DMS114 treated with DMSO at 0.1 percent for 48 hours (cell line): Measurements from ENCODE around the gene SART3.
"Not testable (repeated sequence)": the region's sequence is repeated elsewhere in the genome, so short reads cannot be mapped to it uniquely, and the experiment has no call there.

Experiments
- DNase-seq: peaks from one replicate; lab custom pipeline; 2025; ENCODE audit not compliant: unreplicated experiment; lab: John Stamatoyannopoulos, UW

The SART3 gene

DNA sequence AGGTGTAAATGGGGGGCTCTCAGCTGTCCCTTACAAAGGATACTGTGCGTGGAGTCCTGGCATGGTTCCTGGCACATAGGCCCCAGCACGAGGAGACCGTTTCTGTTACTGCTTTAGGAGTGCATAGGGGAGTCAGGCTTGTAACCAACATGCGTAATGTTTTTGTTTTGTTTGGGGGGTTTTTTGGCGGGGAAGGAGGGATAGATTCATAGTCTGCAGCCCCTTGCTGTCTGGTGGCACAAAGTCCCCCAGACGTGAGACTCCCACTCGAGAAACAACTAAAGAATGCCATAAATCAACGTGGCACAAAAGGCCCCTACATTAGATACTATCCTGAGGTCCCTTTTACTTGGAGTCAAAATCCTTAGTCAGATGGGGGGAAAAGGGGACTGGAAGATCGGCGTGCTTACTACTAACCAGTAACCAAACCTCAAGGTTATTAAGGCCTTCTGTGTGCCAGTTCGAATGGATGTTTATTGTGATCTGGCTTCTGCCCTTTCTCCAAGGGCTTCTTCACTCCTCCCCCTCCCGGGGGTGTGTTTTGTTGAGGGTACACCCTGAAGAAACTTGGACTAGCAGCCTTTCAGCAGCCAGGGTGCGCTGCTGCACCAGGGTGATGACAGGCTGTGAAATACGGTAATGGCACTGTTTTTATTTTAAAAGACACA, 2.3 kb upstream of the SART3 start:
- DNase-seq, result peak; percentile 71

DNA sequence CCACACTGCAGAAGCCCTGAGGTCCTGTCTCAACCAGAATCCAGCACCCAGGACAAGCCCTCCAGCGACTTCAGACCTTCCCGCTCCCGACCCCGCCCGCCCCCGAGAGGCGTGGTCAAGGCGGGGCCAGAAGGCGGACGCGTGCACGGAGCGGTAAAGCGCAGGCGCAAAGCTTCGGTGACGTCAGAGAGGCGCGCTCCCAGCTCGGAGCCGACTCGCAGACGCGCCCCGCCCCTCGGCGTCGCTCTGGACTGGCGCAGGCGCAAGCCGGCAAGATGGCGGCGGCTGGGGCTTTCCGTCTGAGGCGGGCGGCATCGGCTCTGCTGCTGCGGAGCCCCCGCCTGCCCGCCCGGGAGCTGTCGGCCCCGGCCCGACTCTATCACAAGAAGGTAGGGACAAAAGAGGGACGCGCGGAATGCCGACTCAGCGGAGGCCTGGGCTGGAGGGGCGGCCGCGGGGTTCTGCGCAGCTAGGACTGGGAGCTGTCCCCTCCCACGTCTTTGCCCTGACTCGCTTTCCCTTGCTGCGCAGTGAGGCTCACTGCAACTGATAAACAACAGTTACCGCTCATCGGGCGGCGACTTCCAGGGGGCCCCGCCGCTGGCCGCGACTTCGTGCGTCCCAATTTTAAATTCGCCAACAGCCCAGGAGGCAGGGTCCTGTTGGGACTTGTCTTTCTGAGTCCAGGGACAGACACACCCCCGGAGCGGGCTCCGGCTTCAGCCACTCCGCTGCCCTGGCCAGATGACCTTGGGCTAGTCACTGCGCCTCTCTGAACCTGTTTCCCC, 1.6 kb upstream of the SART3 start, which contains the start of gene ISCU:
Gene ISCU (plus strand): TSS at position 249 of the 788 bp plus-strand sequence. CDS start 27 bp downstream, at position 276.
- peak; percentile 92 for DNase-seq

DNA sequence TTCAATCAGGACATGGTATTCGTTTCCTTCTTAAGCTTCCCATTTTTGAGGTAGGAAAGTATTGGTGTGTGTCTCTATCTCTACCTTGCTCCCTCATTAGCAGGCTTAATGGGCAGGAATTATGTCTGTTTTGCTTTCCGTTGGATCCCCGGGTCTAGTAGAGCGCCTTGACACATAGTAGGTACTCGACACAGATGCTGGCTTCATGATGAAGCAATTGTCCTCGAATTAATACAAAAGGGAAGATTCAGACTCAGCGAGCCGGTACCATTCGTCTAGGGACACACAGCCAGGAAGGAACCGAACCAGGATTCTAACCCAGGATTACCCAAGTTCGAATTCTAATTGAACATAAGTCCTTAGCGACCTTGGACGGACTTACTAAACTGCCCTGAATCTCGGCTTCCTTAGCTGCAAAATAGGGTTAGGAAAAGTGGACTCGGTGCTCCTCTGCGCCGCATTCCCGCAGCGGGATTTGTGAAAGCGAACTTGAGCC, 927 bp upstream of the SART3 start:
- no peak for DNase-seq

DNA sequence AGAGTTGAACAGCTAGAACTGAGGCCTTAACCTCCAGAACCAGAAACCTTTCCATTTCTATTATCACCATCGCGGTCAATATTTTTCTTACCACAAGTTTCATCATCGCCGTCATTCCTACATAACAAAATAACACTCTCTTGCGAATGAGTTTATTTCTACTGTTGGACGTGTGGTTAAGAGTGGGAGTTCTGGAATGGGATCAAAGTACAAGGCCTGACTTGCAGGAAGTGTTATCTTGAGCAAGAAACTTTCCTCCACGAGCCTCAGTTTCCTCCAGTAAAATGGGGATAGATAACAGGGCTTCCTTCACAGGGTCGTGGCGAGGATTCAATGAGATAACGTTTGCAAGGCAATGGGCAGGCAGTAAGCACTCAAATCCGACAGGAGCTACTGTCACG, 652 bp downstream of the SART3 start:
- no peak for DNase-seq

DNA sequence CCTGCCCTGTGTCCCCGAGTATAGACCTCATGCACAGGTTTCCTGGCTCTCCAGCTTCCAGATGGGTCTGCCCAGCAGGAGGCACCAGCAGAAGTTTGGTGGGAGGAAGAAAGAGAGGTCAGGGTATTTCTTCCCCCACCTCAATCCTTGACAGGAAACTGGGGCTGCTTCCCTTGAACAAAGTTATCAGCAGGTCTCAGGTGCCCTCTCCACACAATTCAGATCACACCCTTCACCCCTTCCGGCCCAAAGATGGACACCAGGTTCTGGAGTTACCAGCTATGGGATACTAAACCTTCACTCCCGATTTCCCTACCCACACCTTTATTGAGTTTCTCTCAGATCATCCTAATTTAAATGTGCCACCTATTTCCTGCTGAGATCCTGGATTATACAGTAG, 1.2 kb downstream of the SART3 start:
- DNase-seq, result no peak

DNA sequence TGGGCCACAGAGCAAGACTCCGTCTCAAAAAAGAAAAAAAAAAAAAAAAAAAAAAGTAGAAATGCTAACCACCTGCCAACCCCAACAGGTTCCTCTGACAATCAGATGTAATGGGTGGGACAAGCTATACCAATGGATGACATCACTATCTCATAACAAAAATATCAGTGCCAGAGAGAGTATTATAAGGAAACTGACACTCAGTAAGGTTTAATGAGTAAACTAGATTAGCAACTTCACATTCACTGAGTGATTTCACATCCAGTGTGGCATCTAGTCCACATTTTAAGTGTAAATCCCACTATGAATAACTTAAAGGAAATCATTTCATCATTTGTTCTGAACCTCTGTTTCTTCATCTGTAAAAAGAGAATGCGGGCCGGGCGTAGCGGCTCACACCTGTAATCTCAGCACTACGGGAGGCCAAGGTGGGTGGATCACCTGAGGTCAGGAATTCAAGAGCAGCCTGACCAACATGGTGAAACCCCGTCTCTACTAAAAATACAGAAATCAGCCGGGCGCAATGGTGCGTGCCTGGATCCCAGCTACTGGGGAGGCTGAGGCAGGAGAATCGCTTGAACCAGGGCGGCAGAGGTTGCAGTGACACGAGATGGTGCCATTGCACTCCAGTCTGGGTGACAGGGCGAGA, 1.8 kb downstream of the SART3 start:
- no peak for DNase-seq

DNA sequence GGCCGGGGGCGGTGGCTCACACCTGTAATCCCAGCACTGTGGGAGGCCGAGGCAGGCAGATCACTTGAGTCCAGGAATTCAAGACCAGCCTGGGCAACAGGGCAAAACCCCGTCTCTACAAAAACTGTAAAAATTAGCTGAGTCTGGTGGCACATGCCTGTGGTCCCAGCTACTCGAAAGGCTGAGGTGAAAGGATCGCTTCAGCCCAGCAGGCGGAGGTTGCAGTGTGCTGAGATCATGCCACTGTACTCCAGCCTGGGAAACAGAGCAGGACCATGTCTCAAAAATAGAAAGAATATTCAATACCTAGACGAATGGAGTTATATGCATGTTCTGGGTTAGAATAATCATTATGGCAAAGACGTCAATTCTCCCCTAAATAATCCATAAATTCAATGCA, 5.6 kb downstream of the SART3 start:
- DNase-seq, result not testable (repeated sequence)

DNA sequence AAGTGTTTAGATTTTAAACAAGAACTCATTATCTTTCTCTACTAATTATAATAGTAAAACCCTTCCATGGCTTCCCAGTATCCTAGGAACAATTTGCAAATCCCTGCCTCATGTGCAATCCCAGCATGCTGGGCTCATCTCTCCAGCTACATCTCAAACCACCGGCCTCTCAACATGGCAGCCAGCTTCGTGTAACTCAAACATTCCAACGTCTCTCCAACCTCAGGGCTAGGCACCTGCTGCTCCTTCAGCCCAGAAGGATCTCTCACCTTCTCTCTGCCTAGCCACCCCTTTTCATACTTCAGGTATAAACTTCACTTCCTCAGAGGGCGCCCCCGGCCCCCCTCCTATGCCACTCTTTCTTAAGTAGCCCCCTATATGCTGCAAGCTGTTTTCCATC, 7.2 kb downstream of the SART3 start:
- no peak for DNase-seq

DNA sequence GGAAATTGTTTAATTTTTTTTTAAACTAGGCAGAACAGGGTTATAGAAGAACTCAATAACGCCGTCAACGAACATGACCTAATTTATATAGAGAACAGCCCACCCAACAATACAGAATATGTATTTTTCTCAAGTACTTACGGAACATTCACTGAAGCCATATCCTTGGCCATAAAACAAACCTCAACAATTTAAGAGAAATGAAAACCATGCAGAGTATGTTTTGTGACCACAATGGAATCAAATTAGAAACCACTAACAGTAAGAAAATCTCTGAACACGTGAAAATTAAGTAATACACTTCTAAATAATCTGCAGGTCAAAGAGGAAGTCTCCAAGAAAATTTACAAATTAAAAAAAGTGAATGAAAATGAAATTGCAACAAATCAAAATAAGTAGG, 9.4 kb downstream of the SART3 start:
- DNase-seq, result no peak

DNA sequence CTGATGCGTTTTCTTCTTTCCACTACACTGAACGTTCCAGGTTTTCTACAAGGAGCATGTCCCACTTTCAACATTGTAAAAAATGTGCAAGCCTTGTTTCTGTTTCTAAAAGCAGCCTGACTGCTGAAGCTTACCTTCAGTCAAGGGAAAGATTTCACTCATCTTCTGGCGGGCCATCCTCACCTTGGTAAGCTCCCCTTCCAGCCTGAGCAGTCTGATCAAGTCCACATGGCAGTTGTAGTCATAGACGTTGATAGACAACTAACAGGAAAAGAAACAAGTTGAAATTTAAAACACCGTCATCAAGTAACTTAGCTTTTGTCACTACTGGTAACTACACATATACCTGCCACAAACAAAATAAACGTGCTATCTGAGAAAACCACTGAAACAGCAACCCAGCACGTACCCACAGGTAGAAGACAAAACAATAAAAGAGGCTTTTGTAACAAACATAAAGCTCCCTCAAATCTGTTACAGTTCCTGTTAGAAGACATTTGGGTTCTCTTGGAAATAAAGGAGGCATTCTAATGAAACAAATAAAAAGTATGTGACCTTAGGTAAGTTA, 11.9 kb downstream of the SART3 start:
- no peak for DNase-seq

DNA sequence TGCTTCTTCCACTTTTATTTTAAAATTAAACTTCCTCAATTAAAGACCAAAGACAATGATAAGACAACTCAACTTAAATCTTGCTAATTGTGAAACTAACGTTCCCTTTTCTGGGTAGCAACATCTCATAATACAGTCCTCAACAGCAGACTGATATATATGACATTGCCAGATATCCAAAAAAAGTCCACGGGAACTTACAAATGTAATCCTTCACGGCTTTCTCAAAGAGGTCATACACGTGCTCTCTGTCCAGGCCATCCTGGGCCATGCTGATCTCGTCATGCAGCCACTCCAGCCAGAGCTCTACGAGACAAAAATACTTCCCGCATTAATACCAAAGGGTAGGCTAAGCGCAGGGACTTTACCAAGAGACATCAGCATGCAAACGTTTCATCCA, 13.3 kb downstream of the SART3 start:
- DNase-seq, result no peak

DNA sequence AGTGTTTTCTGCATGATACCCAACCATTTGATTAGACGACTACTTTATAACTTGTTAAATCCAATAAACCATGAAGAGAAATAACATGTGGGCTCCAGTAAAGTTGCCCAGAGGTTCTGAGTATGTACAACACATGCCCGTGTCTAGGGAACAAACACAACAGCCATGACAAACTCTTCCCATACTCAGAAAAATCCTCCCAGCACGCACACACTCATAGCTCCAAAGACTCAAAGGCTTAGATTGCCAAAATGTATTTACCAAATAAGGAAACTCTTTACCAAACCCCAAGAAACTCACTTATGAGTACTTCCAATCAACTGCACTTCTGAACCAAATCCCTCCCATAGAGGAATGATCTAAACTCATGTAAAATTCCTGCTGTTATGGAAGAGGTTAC, 17.3 kb downstream of the SART3 start:
- DNase-seq, result no peak

DNA sequence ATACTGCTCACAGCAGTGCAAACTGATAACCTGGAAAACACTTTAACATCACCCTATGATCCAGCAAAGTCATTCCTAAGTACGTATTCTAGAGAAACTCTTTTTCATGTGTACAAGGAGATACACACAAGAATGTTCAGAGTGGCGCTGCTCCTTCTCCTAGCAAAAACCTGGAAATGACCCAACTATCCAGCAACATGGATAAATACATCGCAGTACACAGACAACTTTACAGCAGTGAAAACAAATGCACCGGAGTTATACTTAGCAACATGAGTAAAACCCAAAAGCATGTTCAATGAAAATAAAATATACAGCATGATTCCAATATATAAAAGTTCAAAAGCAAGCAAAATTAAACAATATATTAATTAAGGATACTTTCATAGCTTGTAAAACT, 18.7 kb downstream of the SART3 start:
- DNase-seq, result no peak

DNA sequence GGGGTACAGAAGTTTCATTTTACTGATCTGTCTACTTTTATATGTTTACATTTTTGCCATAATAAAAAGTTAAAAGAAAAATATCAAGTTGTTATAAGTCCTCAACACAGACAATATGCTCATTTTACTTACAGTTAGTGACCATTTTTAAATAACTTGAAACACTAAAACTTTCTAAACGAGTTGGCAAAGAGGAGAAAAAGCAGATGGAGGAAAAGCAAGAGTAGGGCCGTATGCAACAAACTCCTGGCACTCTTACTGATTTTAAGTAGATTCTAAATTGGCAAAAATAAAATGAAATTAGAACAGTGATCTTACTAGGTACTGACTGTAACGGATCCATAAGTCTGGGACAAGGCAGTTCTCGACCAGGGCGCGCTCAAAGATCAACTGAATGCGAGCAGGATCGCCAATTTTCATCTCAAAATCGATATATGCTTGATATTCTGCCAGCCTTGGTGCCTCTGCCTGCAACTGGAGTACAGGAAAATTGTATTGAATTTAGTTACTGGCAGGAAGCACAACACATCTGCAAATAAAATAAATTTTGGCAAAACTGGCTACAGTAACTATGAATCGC, 22.3 kb downstream of the SART3 start:
- DNase-seq, result no peak

DNA sequence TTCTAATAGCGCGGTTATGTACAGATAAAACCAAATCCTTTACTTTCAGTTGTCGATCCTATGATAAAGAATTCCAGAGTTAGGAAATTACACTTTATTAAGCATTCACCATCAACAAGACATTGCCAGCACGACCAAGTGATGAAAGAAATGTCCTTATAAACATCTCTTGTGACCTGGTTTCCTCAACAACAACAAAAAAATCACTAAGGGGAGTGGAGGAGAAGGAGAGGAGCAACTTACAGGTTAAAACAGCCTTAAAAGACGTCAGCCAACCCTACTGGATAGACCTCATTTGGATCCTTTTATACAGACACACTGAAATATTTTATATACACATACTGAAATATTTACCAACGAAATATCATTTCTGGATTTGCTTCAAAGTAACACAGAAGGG, 22.8 kb downstream of the SART3 start:
- DNase-seq, result no peak

DNA sequence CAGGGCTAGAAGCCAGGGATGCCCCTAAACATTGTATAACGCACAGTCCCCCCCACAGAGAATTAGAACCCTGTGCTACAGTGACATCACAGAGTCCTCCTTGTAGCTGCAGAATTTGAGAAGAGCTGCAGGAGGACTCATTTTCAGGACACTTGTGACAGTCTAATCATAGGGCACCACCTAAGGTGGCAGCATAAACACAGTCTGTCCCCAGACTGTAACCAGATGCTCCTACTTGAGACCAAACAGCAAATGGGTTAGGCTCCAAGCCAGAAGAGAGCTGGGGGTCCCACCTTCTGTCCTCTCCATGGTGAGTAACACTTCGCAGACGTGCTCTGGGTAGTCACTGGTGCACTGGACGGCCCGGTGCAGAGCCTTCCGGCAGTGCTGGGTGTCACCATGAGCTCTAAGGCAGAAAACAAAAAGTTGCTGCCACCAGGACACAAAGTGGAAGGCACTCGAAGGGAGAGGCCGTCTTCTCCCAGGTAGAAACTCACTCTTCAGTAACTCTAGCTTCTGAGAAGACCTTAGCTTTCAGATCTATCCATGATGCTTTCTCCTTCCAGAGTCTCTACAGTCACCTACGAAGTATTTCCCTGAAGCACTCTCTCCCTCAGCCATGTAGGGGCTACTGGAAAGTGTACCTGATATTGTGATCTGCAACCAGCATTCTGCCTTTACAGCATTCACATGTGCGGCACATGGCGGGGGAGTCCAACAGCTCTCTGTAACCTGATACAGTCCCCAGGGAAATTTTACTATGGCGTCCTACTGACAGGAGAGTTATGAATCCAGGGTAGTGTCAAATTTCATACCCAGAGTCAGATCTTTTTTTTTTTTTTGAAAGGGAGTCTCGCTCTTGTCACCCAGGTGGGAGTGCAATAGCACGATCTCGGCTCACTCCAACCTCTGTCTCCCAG, 28.8 kb downstream of the SART3 start:
- no peak for DNase-seq

DNA sequence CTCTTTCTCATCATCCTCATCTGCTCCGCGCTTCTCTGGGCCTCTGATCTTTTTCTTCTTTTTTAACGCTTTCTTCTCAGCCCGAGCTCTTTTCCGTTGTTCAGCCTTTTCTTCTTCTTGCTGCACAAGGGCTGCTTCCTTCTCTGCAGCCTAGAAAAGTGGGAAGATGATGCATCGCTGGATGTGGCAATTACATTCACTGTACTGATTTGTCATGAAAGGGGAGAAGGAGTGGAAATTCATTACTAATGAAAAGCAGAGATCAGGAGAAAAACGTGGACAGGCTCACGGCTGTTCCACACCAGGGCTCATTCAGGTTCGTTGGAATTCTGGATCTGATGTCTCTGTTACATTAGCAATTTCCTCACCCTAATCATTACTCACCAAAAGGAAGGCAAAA, 30.8 kb downstream of the SART3 start:
- DNase-seq, result no peak

DNA sequence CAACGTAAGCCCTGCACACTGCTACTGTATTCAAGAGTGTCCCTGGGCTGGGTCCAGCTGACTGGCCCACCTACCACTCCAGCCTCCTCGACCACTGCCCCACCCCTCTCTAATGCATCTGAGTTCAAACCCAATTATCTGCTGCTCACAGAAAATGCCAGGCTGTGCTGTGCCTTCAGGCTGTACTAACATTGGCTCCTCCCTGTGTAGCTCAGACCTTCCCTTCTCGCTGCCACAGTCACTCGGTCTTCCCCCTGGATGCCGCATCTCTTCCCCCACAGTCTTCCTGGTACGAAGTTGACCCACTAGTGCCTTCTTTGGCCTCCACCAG, 33.8 kb downstream of the SART3 start:
- DNase-seq, result no peak

DNA sequence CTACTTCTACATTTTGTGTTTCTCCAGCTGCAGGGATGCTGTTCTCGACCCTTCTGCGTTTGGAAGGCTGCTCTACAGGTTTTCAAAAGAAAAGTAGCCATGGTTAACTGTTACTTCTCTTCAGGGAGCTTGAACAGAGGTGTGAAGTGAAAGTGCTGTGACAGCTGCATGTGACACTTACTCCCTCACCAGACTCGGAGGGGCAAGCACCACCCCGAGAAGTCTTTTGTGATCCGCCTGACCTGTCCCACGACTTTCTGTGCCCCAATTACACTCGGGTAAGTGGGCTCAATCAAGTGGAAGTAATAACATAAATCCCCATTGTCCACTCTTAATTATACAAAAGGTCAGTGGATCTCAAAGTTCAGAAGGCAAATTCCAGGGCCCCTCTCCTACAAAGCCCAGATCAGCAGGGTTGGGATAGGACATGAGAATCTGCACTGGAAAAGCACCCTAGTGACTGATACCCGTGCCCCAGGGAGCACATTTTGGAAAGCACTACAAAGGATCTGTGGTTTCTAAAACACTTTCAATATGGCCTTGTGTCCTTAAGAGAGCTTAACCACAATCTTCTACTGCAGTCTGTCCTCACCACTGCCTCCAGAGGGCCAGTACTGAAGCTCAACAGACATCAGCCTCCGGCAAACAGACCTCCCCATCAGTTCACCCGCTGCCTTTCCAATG, 34.3 kb downstream of the SART3 start:
- DNase-seq, result no peak

DNA sequence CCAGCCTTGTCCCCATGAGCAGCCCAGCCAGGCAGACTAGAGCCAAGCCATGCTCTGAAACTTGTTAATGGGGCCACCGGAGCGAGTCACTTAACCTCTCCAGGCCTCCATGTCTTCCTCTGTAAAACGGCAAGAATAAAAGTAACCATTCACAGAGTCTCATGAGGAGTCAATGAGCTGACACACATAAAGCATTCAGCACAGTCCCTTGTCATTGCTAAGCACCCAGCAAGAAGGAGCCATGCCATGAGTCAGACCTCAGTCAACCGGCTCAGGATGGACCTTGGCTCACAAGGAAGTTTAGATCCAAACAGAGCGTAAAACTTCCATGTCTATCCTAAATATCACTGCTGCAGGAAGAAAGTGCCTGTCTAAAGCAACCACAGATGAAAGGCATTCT, 35.3 kb downstream of the SART3 start:
- no peak for DNase-seq
